HEK293 (cell line): Measurements from ENCODE around the gene KPTN.

Source experiments
- CTCF ChIA-PET: fragments of 350-600 bp; formaldehyde crosslinking; extraction: SDS; loops from one replicate; lab custom pipeline; 2021; ENCODE audit warnings: antibody characterized with exemption; lab: Yijun Ruan, JAX
- POLR2A ChIA-PET: fragments of 300-600 bp; formaldehyde crosslinking; extraction: SDS; loops from one replicate; lab custom pipeline; 2020; ENCODE audit warnings: antibody characterized with exemption, inconsistent platforms; lab: Yijun Ruan, JAX
- H3K27ac ChIP-seq: fragments of 200-500 bp; sonication (Bioruptor generic); 2 replicates; pipeline ENCODE4 v1.5.1; 2014; ENCODE audit warnings: low read depth, low read length, control low read depth, inconsistent platforms; ENCODE audit errors: extremely low read depth
- H3K36me3 ChIP-seq, 2 experiments: fragments of 200-500 bp in 1 of 2; sonication (Bioruptor generic) in 1 of 2; 1 replicate in 1 of 2; 2 replicates in 1 of 2; pipeline ENCODE4 v1.5.1; 2014 to 2017; ENCODE audit warnings: inconsistent platforms in 2 of 2, low read length in 2 of 2; ENCODE audit not compliant: control insufficient read depth in 2 of 2, insufficient read depth in 1 of 2
- H3K4me1 ChIP-seq: fragments of 200-500 bp; sonication (Bioruptor generic); 2 replicates; pipeline ENCODE4 v1.5.1; 2014; ENCODE audit warnings: mild to moderate bottlenecking, low read length, inconsistent platforms; ENCODE audit not compliant: control insufficient read depth, insufficient read depth
- H3K4me3 ChIP-seq: 2 replicates; pipeline ENCODE4 v1.5.1; 2011; ENCODE audit warnings: low read depth, mild to moderate bottlenecking, control low read depth, low read length, moderate library complexity
- H3K9me3 ChIP-seq: fragments of 200-500 bp; sonication (Bioruptor generic); 2 replicates; pipeline ENCODE4 v1.5.1; 2014; ENCODE audit warnings: low read depth, low read length, inconsistent platforms; ENCODE audit not compliant: control insufficient read depth, insufficient read depth
- GFI1B ChIP-seq: fragments of 450-650 bp; formaldehyde crosslinking; IDR thresholded peaks from 2 replicates; pipeline ENCODE4 v1.5.1; 2016; ENCODE audit warnings: missing biosample characterization, missing genetic modification characterization
- GLIS1 ChIP-seq: fragments of 450-650 bp; formaldehyde crosslinking; IDR thresholded peaks from 2 replicates; pipeline ENCODE4 v1.5.1; 2016; ENCODE audit warnings: missing biosample characterization, missing genetic modification characterization
- MZF1 ChIP-seq: fragments of 450-650 bp; formaldehyde crosslinking; IDR thresholded peaks from 2 replicates; pipeline ENCODE4 v1.5.1; 2017; ENCODE audit warnings: missing biosample characterization, missing genetic modification characterization, borderline replicate concordance
- PATZ1 ChIP-seq: fragments of 450-650 bp; formaldehyde crosslinking; IDR thresholded peaks from 2 replicates; pipeline ENCODE4 v1.5.1; 2016; ENCODE audit warnings: missing biosample characterization, missing genetic modification characterization
- PRDM6 ChIP-seq: fragments of 450-650 bp; formaldehyde crosslinking; IDR thresholded peaks from 2 replicates; pipeline ENCODE4 v1.5.1; 2017; ENCODE audit warnings: missing biosample characterization, missing genetic modification characterization
- SCRT1 ChIP-seq: fragments of 450-650 bp; formaldehyde crosslinking; IDR thresholded peaks from 2 replicates; pipeline ENCODE4 v1.5.1; 2016; ENCODE audit warnings: missing biosample characterization, missing genetic modification characterization, borderline replicate concordance
- SCRT2 ChIP-seq: fragments of 450-650 bp; formaldehyde crosslinking; IDR thresholded peaks from 2 replicates; pipeline ENCODE4 v1.5.1; 2016; ENCODE audit warnings: missing biosample characterization, missing genetic modification characterization
- SETDB1 ChIP-seq: IDR thresholded peaks from one replicate; pipeline ENCODE4 v1.6.1; 2017; ENCODE audit warnings: mild to moderate bottlenecking, low read length, moderate library complexity, mixed read lengths; ENCODE audit not compliant: insufficient read length
- ZNF121 ChIP-seq: fragments of 450-650 bp; formaldehyde crosslinking; IDR thresholded peaks from 2 replicates; pipeline ENCODE4 v1.5.1; 2016; ENCODE audit warnings: missing biosample characterization, missing genetic modification characterization
- ZNF132 ChIP-seq: fragments of 450-650 bp; formaldehyde crosslinking; IDR thresholded peaks from 2 replicates; pipeline ENCODE4 v1.5.1; 2017; ENCODE audit warnings: missing biosample characterization, missing genetic modification characterization, borderline replicate concordance
- ZNF155 ChIP-seq: fragments of 450-650 bp; formaldehyde crosslinking; IDR thresholded peaks from 2 replicates; pipeline ENCODE4 v1.5.1; 2016; ENCODE audit warnings: missing biosample characterization, missing genetic modification characterization
- ZNF174 ChIP-seq: fragments of 450-650 bp; formaldehyde crosslinking; IDR thresholded peaks from 2 replicates; pipeline ENCODE4 v1.5.0; 2017; ENCODE audit warnings: missing biosample characterization, mild to moderate bottlenecking, missing genetic modification characterization
- ZNF18 ChIP-seq: fragments of 450-650 bp; formaldehyde crosslinking; IDR thresholded peaks from 2 replicates; pipeline ENCODE4 v1.5.1; 2016; ENCODE audit warnings: missing biosample characterization, missing genetic modification characterization
- ZNF2 ChIP-seq: fragments of 450-650 bp; formaldehyde crosslinking; IDR thresholded peaks from 2 replicates; pipeline ENCODE4 v1.5.1; 2016; ENCODE audit warnings: missing biosample characterization, missing genetic modification characterization
- ZNF24 ChIP-seq: fragments of 450-650 bp; formaldehyde crosslinking; IDR thresholded peaks from 2 replicates; pipeline ENCODE4 v1.5.1; 2016; ENCODE audit warnings: missing biosample characterization, missing genetic modification characterization
- ZNF350 ChIP-seq: fragments of 450-650 bp; formaldehyde crosslinking; IDR thresholded peaks from 2 replicates; pipeline ENCODE4 v1.5.0; 2017; ENCODE audit warnings: missing biosample characterization, mild to moderate bottlenecking, missing genetic modification characterization
- ZNF366 ChIP-seq: fragments of 450-650 bp; formaldehyde crosslinking; conservative IDR thresholded peaks from 2 replicates; pipeline ENCODE4 v1.5.1; 2016; ENCODE audit warnings: missing biosample characterization, missing genetic modification characterization
- ZNF394 ChIP-seq: fragments of 450-650 bp; formaldehyde crosslinking; IDR thresholded peaks from 2 replicates; pipeline ENCODE4 v1.5.1; 2016; ENCODE audit warnings: missing biosample characterization, missing genetic modification characterization, mild to moderate bottlenecking, moderate library complexity, borderline replicate concordance
- ZNF514 ChIP-seq: fragments of 450-650 bp; formaldehyde crosslinking; IDR thresholded peaks from 2 replicates; pipeline ENCODE4 v1.5.1; 2016; ENCODE audit warnings: missing biosample characterization, missing genetic modification characterization
- ZNF529 ChIP-seq: fragments of 450-650 bp; formaldehyde crosslinking; IDR thresholded peaks from 2 replicates; pipeline ENCODE4 v1.5.1; 2017; ENCODE audit warnings: missing genetic modification characterization, missing biosample characterization; ENCODE audit not compliant: insufficient replicate concordance
- ZNF548 ChIP-seq: fragments of 450-650 bp; formaldehyde crosslinking; IDR thresholded peaks from 2 replicates; pipeline ENCODE4 v1.5.1; 2016; ENCODE audit warnings: missing biosample characterization, missing genetic modification characterization
- ZNF558 ChIP-seq: fragments of 450-650 bp; formaldehyde crosslinking; IDR thresholded peaks from 2 replicates; pipeline ENCODE4 v1.5.1; 2016; ENCODE audit warnings: missing biosample characterization, missing genetic modification characterization
- ZNF600 ChIP-seq: fragments of 450-650 bp; formaldehyde crosslinking; IDR thresholded peaks from 2 replicates; pipeline ENCODE4 v1.5.1; 2016; ENCODE audit warnings: missing biosample characterization, missing genetic modification characterization
- ZNF658 ChIP-seq: fragments of 450-650 bp; formaldehyde crosslinking; IDR thresholded peaks from 2 replicates; pipeline ENCODE4; 2016; ENCODE audit warnings: missing biosample characterization, missing genetic modification characterization
- ZNF664 ChIP-seq: fragments of 450-650 bp; formaldehyde crosslinking; IDR thresholded peaks from 2 replicates; pipeline ENCODE4 v1.5.1; 2016; ENCODE audit warnings: missing biosample characterization, missing genetic modification characterization
- ZNF701 ChIP-seq: fragments of 450-650 bp; formaldehyde crosslinking; IDR thresholded peaks from 2 replicates; pipeline ENCODE4 v1.5.1; 2016; ENCODE audit warnings: missing biosample characterization, missing genetic modification characterization
- TF ChIP-seq, protein P1 (sequence below): fragments of 450-650 bp; formaldehyde crosslinking; IDR thresholded peaks from 2 replicates; pipeline ENCODE4 v1.5.1; 2016; ENCODE audit warnings: missing biosample characterization, missing genetic modification characterization
- TF ChIP-seq, protein P2 (sequence below): fragments of 450-650 bp; formaldehyde crosslinking; IDR thresholded peaks from 2 replicates; pipeline ENCODE4 v1.5.1; 2016; ENCODE audit warnings: missing biosample characterization, missing genetic modification characterization

KPTN gene

GRCh38 chr19:47483800-47484690, at the start of gene KPTN:
TSS of gene KPTN (minus strand) at chr19:47484219. CDS start at chr19:47484160, 59 bp downstream.
- no peaks in the 10 kb centered on the region for H3K4me1 ChIP-seq
- peak within 1 kb of the TSS; percentile 85 for H3K4me3 ChIP-seq
- H3K27ac ChIP-seq = peak within 1 kb of the TSS; percentile 79
- H3K9me3 ChIP-seq = no peaks in the 10 kb centered on the region
- ChIA-PET POLR2A (interaction anchor here (0.5 to 2.3 kb wide), 24 partner anchors 8 to 261 kb away, joined by 3 to 13 read pairs (median 4); partner anchors contain the start of genes NOP53 and SLC8A2), CTCF (interaction anchor here (0.6 to 3.1 kb wide), 43 partner anchors 10 to 369 kb away, joined by 3 to 56 read pairs (median 4); partner anchors contain the start of genes DHX34, NOP53 and SLC8A2)
- H3K36me3 ChIP-seq = peaks cover 0 to 16% of the 10 kb centered on the region in 2 experiments; a peak in 2 of 3 replicates
- TF ChIP-seq ZNF394 (tag by site-specific recombination) (peak; percentile 83), SCRT2 (tag by site-specific recombination) (peak; percentile 24; the same call in 1 of the 2 replicates), ZNF658 (tag by site-specific recombination) (0 out of 2 replicates have a peak, but pooled peaks have one; percentile 35), GFI1B (tag by site-specific recombination) (0 out of 2 replicates have a peak, but pooled peaks have one; percentile 29), ZNF701 (tag by site-specific recombination) (no peak), GLIS1 (tag by site-specific recombination) (peak; percentile 63), ZNF600 (tag by site-specific recombination) (no peak), ZNF155 (tag by site-specific recombination) (no peak), ZNF558 (tag by site-specific recombination) (no peak), ZNF174 (tag by site-specific recombination) (no peak), ZNF366 (tag by site-specific recombination) (no peak), ZNF2 (peak; percentile 91), ZNF350 (tag by site-specific recombination) (no peak), ZNF24 (peak; percentile 68; the same call in 1 of the 2 replicates), ZNF514 (tag by site-specific recombination) (no peak), ZNF132 (tag by site-specific recombination) (no peak), ZNF664 (tag by site-specific recombination) (0 out of 2 replicates have a peak, but pooled peaks have one; percentile 8), ZNF548 (no peak), MZF1 (tag by site-specific recombination) (no peak), ZNF529 (tag by site-specific recombination) (no peak), ZNF18 (tag by site-specific recombination) (no peak), ZNF121 (tag by site-specific recombination) (0 out of 2 replicates have a peak, but pooled peaks have one; percentile 8), PRDM6 (tag by site-specific recombination) (no peak), SETDB1 (no peak), PATZ1 (tag by site-specific recombination) (peak; percentile 96), SCRT1 (no peak)
- TF ChIP-seq, protein P1, sequence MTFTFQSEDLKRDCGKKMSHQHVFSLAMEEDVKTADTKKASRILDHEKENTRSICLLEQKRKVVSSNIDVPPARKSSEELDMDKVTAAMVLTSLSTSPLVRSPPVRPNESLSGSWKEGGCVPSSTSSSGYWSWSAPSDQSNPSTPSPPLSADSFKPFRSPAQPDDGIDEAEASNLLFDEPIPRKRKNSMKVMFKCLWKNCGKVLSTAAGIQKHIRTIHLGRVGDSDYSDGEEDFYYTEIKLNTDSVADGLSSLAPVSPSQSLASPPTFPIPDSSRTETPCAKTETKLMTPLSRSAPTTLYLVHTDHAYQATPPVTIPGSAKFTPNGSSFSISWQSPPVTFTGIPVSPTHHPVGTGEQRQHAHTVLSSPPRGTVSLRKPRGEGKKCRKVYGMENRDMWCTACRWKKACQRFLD (tag by site-specific recombination) = no peak
- TF ChIP-seq, protein P2, sequence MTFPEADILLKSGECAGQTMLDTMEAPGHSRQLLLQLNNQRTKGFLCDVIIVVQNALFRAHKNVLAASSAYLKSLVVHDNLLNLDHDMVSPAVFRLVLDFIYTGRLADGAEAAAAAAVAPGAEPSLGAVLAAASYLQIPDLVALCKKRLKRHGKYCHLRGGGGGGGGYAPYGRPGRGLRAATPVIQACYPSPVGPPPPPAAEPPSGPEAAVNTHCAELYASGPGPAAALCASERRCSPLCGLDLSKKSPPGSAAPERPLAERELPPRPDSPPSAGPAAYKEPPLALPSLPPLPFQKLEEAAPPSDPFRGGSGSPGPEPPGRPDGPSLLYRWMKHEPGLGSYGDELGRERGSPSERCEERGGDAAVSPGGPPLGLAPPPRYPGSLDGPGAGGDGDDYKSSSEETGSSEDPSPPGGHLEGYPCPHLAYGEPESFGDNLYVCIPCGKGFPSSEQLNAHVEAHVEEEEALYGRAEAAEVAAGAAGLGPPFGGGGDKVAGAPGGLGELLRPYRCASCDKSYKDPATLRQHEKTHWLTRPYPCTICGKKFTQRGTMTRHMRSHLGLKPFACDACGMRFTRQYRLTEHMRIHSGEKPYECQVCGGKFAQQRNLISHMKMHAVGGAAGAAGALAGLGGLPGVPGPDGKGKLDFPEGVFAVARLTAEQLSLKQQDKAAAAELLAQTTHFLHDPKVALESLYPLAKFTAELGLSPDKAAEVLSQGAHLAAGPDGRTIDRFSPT (tag by site-specific recombination) = peak; percentile 98
